ENCODE results near the gene KLRC2. TPM values are rescaled to one million over a fixed set of nuclear protein-coding genes. Genes with fewer than 3 reads are reported as not detected.
A peak's percentile ranks its signal among the peaks of the same experiment; 100 is the strongest.
"Not testable (repeated sequence)": the region's sequence is repeated elsewhere in the genome, so short reads cannot be mapped to it uniquely, and the experiment has no call there.

The KLRC2 gene
- total RNA-seq, 4 donors from 2014 or later: 1.8 to 8.3 (median 4.7) TPM; not detected in 1

DNA sequence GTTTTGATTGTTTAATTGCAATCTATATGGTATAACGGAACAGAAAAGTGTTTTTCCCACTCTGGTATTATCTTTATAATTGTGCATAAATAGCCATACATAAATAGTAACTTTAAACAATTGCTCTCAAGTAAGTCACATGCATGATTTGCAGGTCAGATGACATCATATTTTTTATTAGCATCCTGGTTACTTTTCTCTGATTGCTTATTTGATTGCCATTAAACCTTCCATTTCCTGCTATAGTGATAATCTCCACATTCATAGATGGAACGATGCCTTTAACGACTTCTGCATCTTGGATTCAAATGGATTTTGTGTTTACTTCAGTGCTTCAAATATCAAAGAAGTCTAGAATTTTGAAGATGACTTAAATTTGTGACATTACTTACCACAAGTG, 42.5 kb downstream of the KLRC2 start:
- H3K27ac ChIP-seq: peak overlapping the region in 1 of 4 donors; percentile 9
- TF ChIP-seq POLR2A (IDR thresholded peaks at IDR 0.05): no peak
- TF ChIP-seq, protein P1, sequence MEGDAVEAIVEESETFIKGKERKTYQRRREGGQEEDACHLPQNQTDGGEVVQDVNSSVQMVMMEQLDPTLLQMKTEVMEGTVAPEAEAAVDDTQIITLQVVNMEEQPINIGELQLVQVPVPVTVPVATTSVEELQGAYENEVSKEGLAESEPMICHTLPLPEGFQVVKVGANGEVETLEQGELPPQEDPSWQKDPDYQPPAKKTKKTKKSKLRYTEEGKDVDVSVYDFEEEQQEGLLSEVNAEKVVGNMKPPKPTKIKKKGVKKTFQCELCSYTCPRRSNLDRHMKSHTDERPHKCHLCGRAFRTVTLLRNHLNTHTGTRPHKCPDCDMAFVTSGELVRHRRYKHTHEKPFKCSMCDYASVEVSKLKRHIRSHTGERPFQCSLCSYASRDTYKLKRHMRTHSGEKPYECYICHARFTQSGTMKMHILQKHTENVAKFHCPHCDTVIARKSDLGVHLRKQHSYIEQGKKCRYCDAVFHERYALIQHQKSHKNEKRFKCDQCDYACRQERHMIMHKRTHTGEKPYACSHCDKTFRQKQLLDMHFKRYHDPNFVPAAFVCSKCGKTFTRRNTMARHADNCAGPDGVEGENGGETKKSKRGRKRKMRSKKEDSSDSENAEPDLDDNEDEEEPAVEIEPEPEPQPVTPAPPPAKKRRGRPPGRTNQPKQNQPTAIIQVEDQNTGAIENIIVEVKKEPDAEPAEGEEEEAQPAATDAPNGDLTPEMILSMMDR (IDR thresholded peaks at IDR 0.05): no peak
- H3K4me1 ChIP-seq: peaks cover 0 to 4% (median 0%) of the 10 kb centered on the region in 4 donors
- no peaks in the 10 kb centered on the region for H3K36me3 ChIP-seq
- no peaks in the 10 kb centered on the region for H3K27me3 ChIP-seq
- no peak for DNase-seq
- no peaks in the 10 kb centered on the region for H3K9me3 ChIP-seq
- H3K4me3 ChIP-seq: no peak overlapping the region

DNA sequence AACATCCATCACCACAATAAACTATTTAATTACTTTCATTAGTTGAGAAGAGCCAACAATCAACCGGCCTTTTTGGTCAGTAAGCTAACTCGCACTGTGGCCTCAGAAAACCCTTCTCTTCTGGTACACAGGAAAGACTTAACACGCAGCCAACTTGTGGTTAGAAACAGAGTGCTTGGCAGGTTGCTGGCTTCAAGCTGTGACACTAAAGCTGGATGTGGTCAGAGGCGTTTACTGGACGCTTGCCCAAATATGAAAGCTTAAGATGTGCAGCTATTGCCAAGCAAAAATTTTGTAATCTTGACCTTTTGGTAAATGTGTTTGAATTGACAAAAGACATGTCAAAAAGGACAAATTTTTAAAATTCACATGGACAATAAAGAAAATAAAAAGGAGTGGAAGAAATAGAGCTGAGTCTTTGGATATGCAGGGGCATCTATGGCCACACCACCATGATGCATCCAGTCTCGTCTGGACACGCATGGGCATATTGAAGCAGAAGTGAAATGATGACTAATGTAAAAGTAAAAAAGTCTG, 43.3 kb downstream of the KLRC2 start:
- no peaks in the 10 kb centered on the region for H3K27me3 ChIP-seq
- DNase-seq: peak in 2 of 3 donors; percentile 31 to 62
- peak overlapping the region in 2 of 4 donors; percentile 9 to 15 for H3K27ac ChIP-seq
- H3K4me1 ChIP-seq: peaks cover 0 to 4% (median 0%) of the 10 kb centered on the region in 4 donors
- H3K9me3 ChIP-seq: no peaks in the 10 kb centered on the region
- no peak overlapping the region for H3K4me3 ChIP-seq
- TF ChIP-seq POLR2A (IDR thresholded peaks at IDR 0.05): no peak
- TF ChIP-seq, protein P1 (IDR thresholded peaks at IDR 0.05): no peak
- no peaks in the 10 kb centered on the region for H3K36me3 ChIP-seq

DNA sequence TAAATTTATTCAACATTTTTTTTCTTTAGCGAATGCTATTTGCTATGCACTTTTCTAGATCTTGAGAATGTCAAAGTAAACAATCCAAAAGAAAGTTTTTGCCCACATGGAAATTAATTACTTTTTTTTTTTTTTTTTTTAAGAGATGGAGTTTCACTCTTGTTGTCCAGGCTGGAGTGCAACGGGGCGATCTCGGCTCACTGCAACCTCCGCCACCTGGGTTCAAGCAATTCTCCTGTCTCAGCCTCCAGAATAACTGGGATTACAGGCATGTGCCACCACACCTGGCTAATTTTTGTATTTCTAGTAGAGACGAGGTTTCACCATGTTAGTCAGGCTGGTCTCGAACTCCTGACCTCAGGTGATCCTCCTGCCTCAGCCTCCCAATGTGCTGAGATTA, 44.8 kb downstream of the KLRC2 start:
- not testable (repeated sequence) for H3K27ac ChIP-seq, H3K9me3 ChIP-seq, DNase-seq, H3K4me3 ChIP-seq, H3K4me1 ChIP-seq, H3K27me3 ChIP-seq, H3K36me3 ChIP-seq

DNA sequence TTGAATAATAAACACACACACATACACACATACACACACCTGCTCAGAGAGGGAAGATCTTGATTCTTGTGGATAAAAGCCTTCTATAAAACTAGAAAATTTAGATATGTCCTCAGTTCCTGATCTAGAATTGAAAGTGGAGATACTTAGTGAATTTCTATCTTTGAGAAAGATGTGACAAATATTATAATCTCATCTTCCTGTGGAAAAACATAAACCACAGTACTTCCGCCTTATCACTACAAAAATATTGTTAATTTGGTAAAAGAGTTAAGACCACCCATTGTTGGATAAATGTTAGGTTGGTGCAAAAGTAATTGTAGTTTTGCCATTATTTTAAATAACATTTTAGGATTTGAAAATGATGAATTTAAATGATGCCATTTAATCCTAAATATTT, 45.9 kb downstream of the KLRC2 start, which contains the start of gene KLRK1:
Gene KLRK1 (minus strand): TSS at position 138 of the 400 bp plus-strand sequence. CDS start 1,231 bp downstream, outside the sequence.
- Histone ChIP-seq H3K4me1 (no peaks in the 10 kb centered on the region), H3K27ac (peak within 1 kb of the TSS in 2 of 4 donors; percentile 4 to 7), H3K9me3 (no peaks in the 10 kb centered on the region), H3K36me3 (no peaks in the 10 kb centered on the region), H3K4me3 (peak within 1 kb of the TSS in 1 of 4 donors; percentile 4), H3K27me3 (no peaks in the 10 kb centered on the region)
- TF ChIP-seq, protein P1 (IDR thresholded peaks at IDR 0.05): no peak
- TF ChIP-seq POLR2A (IDR thresholded peaks at IDR 0.05): no peak
- DNase-seq: no peak

- H3K27ac ChIP-seq: peak overlapping the region in 2 of 4 donors; percentile 4 to 7
- no peaks in the 10 kb centered on the region for H3K9me3 ChIP-seq
- H3K36me3 ChIP-seq: no peaks in the 10 kb centered on the region
- no peak for DNase-seq
- H3K4me1 ChIP-seq: no peaks in the 10 kb centered on the region
- no peak for TF ChIP-seq POLR2A (IDR thresholded peaks at IDR 0.05)
- TF ChIP-seq, protein P1 (IDR thresholded peaks at IDR 0.05): no peak
- H3K27me3 ChIP-seq: no peaks in the 10 kb centered on the region
- H3K4me3 ChIP-seq: peak overlapping the region in 1 of 4 donors; percentile 4
These were observed 47.0 kb downstream of the KLRC2 start for GRCh38 chr12:10388624-10389413.

GRCh38 chr12:10387498-10387897, 48.3 kb downstream of the KLRC2 start:
- H3K4me3 ChIP-seq: peak overlapping the region in 2 of 4 donors; percentile 8 to 15
- H3K9me3 ChIP-seq, DNase-seq, H3K4me1 ChIP-seq, H3K27me3 ChIP-seq, H3K36me3 ChIP-seq: not testable (repeated sequence)
- peak overlapping the region in 3 of 4 donors; percentile 1 to 15 (median 4) for H3K27ac ChIP-seq

All from Peyer's patch (tissue), 4 donors.